ENCODE data around the gene MPEG1. TPM values are rescaled to one million over a fixed set of nuclear protein-coding genes. Genes with fewer than 3 reads are reported as not detected.

Gene MPEG1
- total and polyA plus RNA-seq, 9 of the 15 experiments (the other 6 are each of a cell fraction or from before 2014, with no cell fraction given) = 0.07 TPM; not detected in 8

GRCh38 chr11:59247531-59248227 is 35.0 kb upstream of the MPEG1 start:
- no peak for FAIRE-seq
- no peak for TF ChIP-seq ELK1 (CRISPR knock-in tag; IDR thresholded peaks at IDR 0.05)
- TF ChIP-seq BCOR (IDR thresholded peaks at IDR 0.05) = no peak
- TF ChIP-seq SMARCA4 (IDR thresholded peaks at IDR 0.05) = no peak
- TF ChIP-seq ZNF239 (CRISPR knock-in tag; IDR thresholded peaks at IDR 0.05) = no peak
- no peak for TF ChIP-seq HDAC8 (tag; IDR thresholded peaks at IDR 0.05)
- TF ChIP-seq ZEB2 (IDR thresholded peaks at IDR 0.05) = no peak
- no peak for TF ChIP-seq ZNF140 (CRISPR knock-in tag; IDR thresholded peaks at IDR 0.05)
- TF ChIP-seq PTRF (tag; IDR thresholded peaks at IDR 0.05) = no peak
- ATAC-seq = no peak

More at GRCh38 chr11:59247531-59248227, 35.0 kb upstream of the MPEG1 start:
- H3K9me1 ChIP-seq (ENCODE audit: control insufficient read depth, insufficient read depth, low read length) = no peaks in the 10 kb centered on the region
- H4K20me1 ChIP-seq (replicated peaks; ENCODE audit: control insufficient read depth, insufficient read depth, low read length) = no peaks in the 10 kb centered on the region
- no TSS peak for BruUV-seq (replicated peaks)
- peaks cover 0 to 3% of the 10 kb centered on the region in 2 experiments; a peak in 2 of 5 replicates for H3K27me3 ChIP-seq (ENCODE audit: control insufficient read depth in 2 of 2, insufficient read depth in 2 of 2, low read length in 2 of 2)
- H3K4me3 ChIP-seq = no peak overlapping the region
- WGBS (ENCODE audit: insufficient coverage, low coverage, missing lambda C conversion rate) = 0% methylated on average over 2 of the region's 2 CpGs
- no peak overlapping the region for H3K4me2 ChIP-seq (ENCODE audit: insufficient read depth, low read length)
- no peaks in the 10 kb centered on the region for H3K4me1 ChIP-seq (replicated peaks in 1 of 2; ENCODE audit: control insufficient read depth in 2 of 2, insufficient read depth in 2 of 2, low read length in 2 of 2)
- no peak overlapping the region for H2AFZ ChIP-seq (ENCODE audit: low read depth, low read length)
- ChIA-PET POLR2A (no interaction called here), CTCF (ENCODE audit: low intra/inter-chr PET ratio) (no interaction called here)
- no peak for DNase-seq (ENCODE audit: extremely low read depth in 1 of 4, low spot score in 3 of 4)
- no peak overlapping the region for H3K9ac ChIP-seq (ENCODE audit: insufficient read depth in 1 of 2, low read depth in 2 of 2, low read length in 2 of 2)
- H3K27ac ChIP-seq (ENCODE audit: extremely low read depth, low read depth, low read length) = no peak overlapping the region
- H3K9me3 ChIP-seq (replicated peaks; ENCODE audit: control insufficient read depth, insufficient read depth, low read depth, low read length) = no peaks in the 10 kb centered on the region
- intact Hi-C loops (cut with micrococcal nuclease) = no loop called here
- H3K36me3 ChIP-seq (ENCODE audit: control insufficient read depth, insufficient read depth, low read length) = no peaks in the 10 kb centered on the region
- in situ Hi-C loops (cut with MboI) = no loop called here
- no peaks in the 10 kb centered on the region for H3K79me2 ChIP-seq (ENCODE audit: control insufficient read depth, insufficient read depth, low read length)
